ENCODE results near the gene HERPUD1.
"Not testable (repeated sequence)": the region's sequence is repeated elsewhere in the genome, so short reads cannot be mapped to it uniquely, and the experiment has no call there.

Gene HERPUD1

GRCh38 chr16:56988161-56988947 is 56.4 kb downstream of the HERPUD1 start:
- Histone ChIP-seq H3K27me3 (ENCODE audit: control insufficient read depth in 1 of 2, insufficient read depth in 2 of 2, low read length in 2 of 2) (no peaks in the 10 kb centered on the region), H3K9ac (ENCODE audit: low read length) (peak overlapping the region; percentile 66), H3K27ac (ENCODE audit: low read depth, low read length) (peak overlapping the region; percentile 93), H3K9me3 (ENCODE audit: low read length) (no peaks in the 10 kb centered on the region), H3K4me3 (ENCODE audit: low read depth in 1 of 2, low read length in 2 of 2) (peak overlapping the region; percentile 83 to 86), H3K4me1 (ENCODE audit: insufficient read depth, low read length) (peaks cover 48% of the 10 kb centered on the region), H3K36me3 (ENCODE audit: insufficient read depth, low read length) (no peaks in the 10 kb centered on the region)

GRCh38 chr16:56988948-56989945 is 57.3 kb downstream of the HERPUD1 start, which contains the start of gene NLRC5:
Gene NLRC5, plus strand, starts transcription at chr16:56989557. Its CDS starts 31,156 bp downstream, at chr16:57020713.
- Histone ChIP-seq H3K4me3 (ENCODE audit: low read depth in 1 of 2, low read length in 2 of 2) (peak within 1 kb of the TSS; percentile 83 to 86), H3K36me3 (ENCODE audit: insufficient read depth, low read length) (no peaks in the 10 kb centered on the region), H3K9ac (ENCODE audit: low read length) (peak within 1 kb of the TSS; percentile 66), H3K4me1 (ENCODE audit: insufficient read depth, low read length) (peaks cover 48% of the 10 kb centered on the region), H3K9me3 (ENCODE audit: low read length) (no peaks in the 10 kb centered on the region), H3K27ac (ENCODE audit: low read depth, low read length) (peak within 1 kb of the TSS; percentile 93), H3K27me3 (ENCODE audit: control insufficient read depth in 1 of 2, insufficient read depth in 2 of 2, low read length in 2 of 2) (no peaks in the 10 kb centered on the region)

- peak overlapping the region; percentile 83 to 86 for H3K4me3 ChIP-seq (ENCODE audit: low read depth in 1 of 2, low read length in 2 of 2)
- H3K4me1 ChIP-seq (ENCODE audit: insufficient read depth, low read length), result peaks cover 47% of the 10 kb centered on the region
- no peaks in the 10 kb centered on the region for H3K27me3 ChIP-seq (ENCODE audit: control insufficient read depth in 1 of 2, insufficient read depth in 2 of 2, low read length in 2 of 2)
- no peaks in the 10 kb centered on the region for H3K9me3 ChIP-seq (ENCODE audit: low read length)
- no peaks in the 10 kb centered on the region for H3K36me3 ChIP-seq (ENCODE audit: insufficient read depth, low read length)
- peak overlapping the region; percentile 93 for H3K27ac ChIP-seq (ENCODE audit: low read depth, low read length)
- H3K9ac ChIP-seq (ENCODE audit: low read length), result peak overlapping the region; percentile 66
These were observed 58.0 kb downstream of the HERPUD1 start for GRCh38 chr16:56989988-56990387.

- Histone ChIP-seq H3K9me3 (ENCODE audit: low read length) (no peaks in the 10 kb centered on the region), H3K9ac (ENCODE audit: low read length) (peak overlapping the region; percentile 66), H3K27me3 (ENCODE audit: control insufficient read depth in 1 of 2, insufficient read depth in 2 of 2, low read length in 2 of 2) (no peaks in the 10 kb centered on the region), H3K36me3 (ENCODE audit: insufficient read depth, low read length) (no peaks in the 10 kb centered on the region), H3K4me3 (ENCODE audit: low read depth in 1 of 2, low read length in 2 of 2) (peak overlapping the region; percentile 83 to 86), H3K4me1 (ENCODE audit: insufficient read depth, low read length) (peaks cover 40% of the 10 kb centered on the region), H3K27ac (ENCODE audit: low read depth, low read length) (no peak overlapping the region)
These were observed 58.7 kb downstream of the HERPUD1 start for GRCh38 chr16:56990407-56991286.

- peaks cover 30% of the 10 kb centered on the region for H3K4me1 ChIP-seq (ENCODE audit: insufficient read depth, low read length)
- not testable (repeated sequence) for H3K27ac ChIP-seq (ENCODE audit: low read depth, low read length); H3K9ac ChIP-seq (ENCODE audit: low read length); H3K9me3 ChIP-seq (ENCODE audit: low read length); H3K27me3 ChIP-seq (ENCODE audit: control insufficient read depth in 1 of 2, insufficient read depth in 2 of 2, low read length in 2 of 2); H3K4me3 ChIP-seq (ENCODE audit: low read depth in 1 of 2, low read length in 2 of 2); H3K36me3 ChIP-seq (ENCODE audit: insufficient read depth, low read length)
These were observed 60.5 kb downstream of the HERPUD1 start for GRCh38 chr16:56992431-56992830.

GRCh38 chr16:56993204-56993603 is 61.3 kb downstream of the HERPUD1 start:
- H3K4me3 ChIP-seq (ENCODE audit: low read depth in 1 of 2, low read length in 2 of 2), result no peak overlapping the region
- no peaks in the 10 kb centered on the region for H3K36me3 ChIP-seq (ENCODE audit: insufficient read depth, low read length)
- H3K4me1 ChIP-seq (ENCODE audit: insufficient read depth, low read length), result peaks cover 28% of the 10 kb centered on the region
- no peaks in the 10 kb centered on the region for H3K27me3 ChIP-seq (ENCODE audit: control insufficient read depth in 1 of 2, insufficient read depth in 2 of 2, low read length in 2 of 2)
- no peak overlapping the region for H3K9ac ChIP-seq (ENCODE audit: low read length)
- H3K27ac ChIP-seq (ENCODE audit: low read depth, low read length), result no peak overlapping the region
- no peaks in the 10 kb centered on the region for H3K9me3 ChIP-seq (ENCODE audit: low read length)

- H3K27ac ChIP-seq (ENCODE audit: low read depth, low read length), result no peak overlapping the region
- H3K9me3 ChIP-seq (ENCODE audit: low read length), result no peaks in the 10 kb centered on the region
- no peak overlapping the region for H3K9ac ChIP-seq (ENCODE audit: low read length)
- no peaks in the 10 kb centered on the region for H3K36me3 ChIP-seq (ENCODE audit: insufficient read depth, low read length)
- no peak overlapping the region for H3K4me3 ChIP-seq (ENCODE audit: low read depth in 1 of 2, low read length in 2 of 2)
- H3K4me1 ChIP-seq (ENCODE audit: insufficient read depth, low read length), result peaks cover 23% of the 10 kb centered on the region
- H3K27me3 ChIP-seq (ENCODE audit: control insufficient read depth in 1 of 2, insufficient read depth in 2 of 2, low read length in 2 of 2), result no peaks in the 10 kb centered on the region
These were observed 62.4 kb downstream of the HERPUD1 start for GRCh38 chr16:56994311-56994710.

Measured in muscle layer of colon (tissue), 2 donors.